Stomach (tissue), 9 donors: ENCODE data around the gene TANGO6. TPM values are rescaled to one million over a fixed set of nuclear protein-coding genes. Genes with fewer than 3 reads are reported as not detected.

ENCODE experiments used
- DNase-seq, 2 donors: peaks; one replicate each; pipeline versions ENCODE4 v3.0.0 to v3.0.0-alpha.2; 2013 to 2019
- H3K27ac ChIP-seq, 5 donors: fragments of 200-600 bp in 4 of 5; sonication (generic) in 4 of 5; one replicate each; pipeline ENCODE4 v1.5.1; 2013 to 2019; ENCODE audit warnings: mild to moderate bottlenecking in 1 of 5, moderate library complexity in 1 of 5
- H3K27me3 ChIP-seq, 3 donors: fragments of 200-600 bp; sonication (generic); one replicate each; pipeline ENCODE4 v1.5.1; 2017 to 2019; ENCODE audit warnings: mixed run types in 1 of 3
- H3K36me3 ChIP-seq, 4 donors: fragments of 200-600 bp; sonication (generic); 1 replicate in 3 of 4; 2 replicates in 1 of 4; pipeline ENCODE4 v1.5.1; 2016 to 2019
- H3K4me1 ChIP-seq, 4 donors: fragments of 200-600 bp; sonication (generic); one replicate each; pipeline ENCODE4 v1.5.1; 2016 to 2019
- H3K4me3 ChIP-seq, 4 donors: fragments of 200-600 bp; sonication (generic) in 3 of 4; one replicate each; pipeline ENCODE4 v1.5.1; 2016 to 2019; ENCODE audit warnings: mild to moderate bottlenecking in 1 of 4
- H3K9me3 ChIP-seq, 4 donors: fragments of 200-600 bp; sonication (generic); one replicate each; pipeline ENCODE4 v1.5.1; 2016 to 2019
- CTCF ChIP-seq, 7 experiments: fragments of 450-650 bp in 4 of 7; fragments of 200-600 bp in 3 of 7; sonication (generic) in 3 of 7; IDR thresholded peaks; one replicate each; pipeline ENCODE4 v1.5.1; 2016 to 2019; ENCODE audit warnings: antibody characterized with exemption in 7 of 7, control low read depth in 2 of 7, mild to moderate bottlenecking in 1 of 7
- EP300 ChIP-seq: sonication (generic); formaldehyde crosslinking; IDR thresholded peaks from one replicate; pipeline ENCODE4 v1.6.1; 2017; ENCODE audit warnings: antibody characterized with exemption
- POLR2A ChIP-seq, 4 donors: fragments of 450-650 bp; IDR thresholded peaks; one replicate each; pipeline ENCODE4 v1.6.1; 2016; ENCODE audit warnings: antibody characterized with exemption in 4 of 4, control low read depth in 2 of 4, mild to moderate bottlenecking in 1 of 4, moderate library complexity in 1 of 4
- POLR2AphosphoS5 ChIP-seq, 3 donors: sonication (generic); formaldehyde crosslinking; IDR thresholded peaks; one replicate each; pipeline ENCODE4 v1.6.1; 2016; ENCODE audit warnings: antibody characterized with exemption in 3 of 3
- WGBS, 5 donors: extraction: QIAGEN DNeasy Blood & Tissue Kit in 3 of 5; methylation state at CpG; one replicate each; pipeline versions ENCODE4 v1.1.5 to v1.1.7; 2013 to 2018; 5-methylcytosine and 5-hydroxymethylcytosine counted together
- intact Hi-C: fragments of 100-400 bp; cut with DNase I; formaldehyde crosslinking; loops from one replicate; pipeline ENCODE4 v1.15.1; 2023; ENCODE audit warnings: low total_unique reads
- polyA plus RNA-seq, 3 donors: library from polyadenylated mRNA; stranded (reverse); fragments of 200-250 nt; gene quantifications; one replicate each; pipeline ENCODE4 v1.2.3, GENCODE V29; 2013
- total RNA-seq, 5 donors: library from RNA; depleted of rRNA; stranded (reverse); fragments of >200 nt; gene quantifications; one replicate each; pipeline versions ENCODE4 v1.1.0 to v1.2.3, GENCODE V29; 2014 to 2016
- donor health status: healthy with polysubstance abuse.
- donor health status: Bipolar disorder and iron deficiency.
- donor health status: healthy.

The TANGO6 gene
- total and polyA plus RNA-seq, 8 donors = 2.2 to 32.7 (median 11.4) TPM

- TF ChIP-seq POLR2A (IDR thresholded peaks at IDR 0.05) (no peak), CTCF (IDR thresholded peaks at IDR 0.05) (no peak), POLR2AphosphoS5 (IDR thresholded peaks at IDR 0.05) (no peak), EP300 (no peak)
- peaks cover 0 to 18% (median 9%) of the 10 kb centered on the region in 4 donors for H3K36me3 ChIP-seq
- H3K27ac ChIP-seq = peak overlapping the region in 2 of 5 donors; percentile 49 to 70
- H3K27me3 ChIP-seq = no peaks in the 10 kb centered on the region
- H3K9me3 ChIP-seq = no peaks in the 10 kb centered on the region
- peak in 1 of 2 donors; percentile 42 for DNase-seq
- peaks cover 6 to 36% (median 17%) of the 10 kb centered on the region in 4 donors for H3K4me1 ChIP-seq
- H3K4me3 ChIP-seq = no peak overlapping the region
- whole genome bisulfite sequencing, 5 donors = 45 to 69% (median 57%) methylated on average over 7 of the region's 7 CpGs
- intact Hi-C loops = loop anchor here (10.0 kb wide), 1 partner anchor 97 kb away; no protein-coding TSS in a partner anchor
These were observed 41.1 kb upstream of the TANGO6 start for GRCh38 chr16:68802190-68802589.

GRCh38 chr16:68806422-68806821 is 36.9 kb upstream of the TANGO6 start:
- Histone ChIP-seq H3K36me3 (peaks cover 10 to 52% (median 33%) of the 10 kb centered on the region in 4 donors), H3K4me1 (peaks cover 0 to 16% (median 5%) of the 10 kb centered on the region in 4 donors), H3K9me3 (no peaks in the 10 kb centered on the region), H3K27me3 (no peaks in the 10 kb centered on the region), H3K27ac (peak overlapping the region in 2 of 5 donors; percentile 7 to 52), H3K4me3 (no peak overlapping the region)
- WGBS, 5 donors = 64 to 86% (median 81%) methylated on average over 2 of the region's 2 CpGs
- intact Hi-C loops = loop anchor here (10.0 kb wide), 1 partner anchor 102 kb away; no protein-coding TSS in a partner anchor
- TF ChIP-seq EP300 (no peak), CTCF (IDR thresholded peaks at IDR 0.05) (no peak), POLR2AphosphoS5 (IDR thresholded peaks at IDR 0.05) (no peak), POLR2A (IDR thresholded peaks at IDR 0.05) (no peak)
- DNase-seq = no peak

- H3K36me3 ChIP-seq = peaks cover 10 to 53% (median 37%) of the 10 kb centered on the region in 4 donors
- peak in 1 of 2 donors; percentile 23 for DNase-seq
- H3K9me3 ChIP-seq = no peaks in the 10 kb centered on the region
- peak overlapping the region in 2 of 5 donors; percentile 7 to 52 for H3K27ac ChIP-seq
- no peak overlapping the region for H3K4me3 ChIP-seq
- no peak for TF ChIP-seq EP300
- no peak for TF ChIP-seq POLR2A (IDR thresholded peaks at IDR 0.05)
- no peak for TF ChIP-seq CTCF (IDR thresholded peaks at IDR 0.05)
- no peak for TF ChIP-seq POLR2AphosphoS5 (IDR thresholded peaks at IDR 0.05)
- WGBS, 5 donors = 23 to 43% (median 33%) methylated on average over 1 of the region's 1 CpG
- intact Hi-C loops = loop anchor here (10.0 kb wide), 1 partner anchor 102 kb away; no protein-coding TSS in a partner anchor
- H3K4me1 ChIP-seq = peaks cover 0 to 11% (median 5%) of the 10 kb centered on the region in 4 donors
- no peaks in the 10 kb centered on the region for H3K27me3 ChIP-seq
These were observed 36.4 kb upstream of the TANGO6 start for GRCh38 chr16:68806981-68807380.

DNA sequence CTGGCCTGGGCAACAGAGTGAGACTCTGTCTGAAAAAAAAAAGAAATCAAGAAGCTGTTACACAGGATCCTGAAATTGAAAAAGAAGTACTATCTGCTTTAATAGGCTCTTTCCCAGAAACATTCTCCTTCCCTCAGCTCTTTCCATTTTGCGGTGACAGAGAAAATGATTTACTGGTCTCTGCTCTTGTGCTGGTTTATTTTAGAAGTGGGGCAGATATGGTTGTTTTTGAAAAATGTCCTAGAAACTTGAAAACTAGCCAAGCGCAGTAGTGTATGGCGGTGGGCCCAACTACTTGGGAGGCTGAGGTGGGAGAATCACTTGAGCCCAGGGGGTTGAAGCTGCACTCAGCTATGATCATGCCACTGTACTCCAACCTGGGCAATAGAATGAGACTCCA is 28.8 kb upstream of the TANGO6 start:
- DNase-seq = peak in 1 of 2 donors; percentile 34
- Histone ChIP-seq H3K27me3 (no peaks in the 10 kb centered on the region), H3K4me1 (no peaks in the 10 kb centered on the region), H3K9me3 (no peaks in the 10 kb centered on the region), H3K36me3 (peaks cover 20 to 95% (median 83%) of the 10 kb centered on the region in 4 donors), H3K4me3 (no peak overlapping the region), H3K27ac (no peak overlapping the region)
- TF ChIP-seq CTCF (IDR thresholded peaks at IDR 0.05) (no peak), POLR2A (IDR thresholded peaks at IDR 0.05) (no peak), EP300 (no peak), POLR2AphosphoS5 (IDR thresholded peaks at IDR 0.05) (no peak)
- WGBS, 5 donors = 80 to 97% (median 92%) methylated on average over 3 of the region's 3 CpGs
- intact Hi-C loops = no loop called here
